Mucosa of rectum (tissue), 2 donors: ENCODE measurements around the gene ST14.

Experiments
- H3K27ac ChIP-seq, 2 donors: one replicate each; pipeline ENCODE4 v1.7.0; 2013; ENCODE audit warnings: inconsistent platforms in 2 of 2, low read depth in 2 of 2, low read length in 2 of 2
- H3K27me3 ChIP-seq, 2 donors: one replicate each; pipeline ENCODE4 v1.7.0; 2013; ENCODE audit warnings: low read length in 2 of 2; ENCODE audit not compliant: control insufficient read depth in 2 of 2, insufficient read depth in 2 of 2
- H3K36me3 ChIP-seq, 2 donors: one replicate each; pipeline ENCODE4 v1.7.0; 2013; ENCODE audit warnings: low read length in 2 of 2; ENCODE audit not compliant: control insufficient read depth in 2 of 2, insufficient read depth in 2 of 2
- H3K4me1 ChIP-seq, 2 donors: one replicate each; pipeline ENCODE4 v1.7.0; 2013; ENCODE audit warnings: low read length in 2 of 2, mild to moderate bottlenecking in 1 of 2; ENCODE audit not compliant: control insufficient read depth in 2 of 2, insufficient read depth in 2 of 2
- H3K4me3 ChIP-seq, 2 donors: one replicate each; pipeline ENCODE4 v1.7.0; 2013; ENCODE audit warnings: low read length in 2 of 2
- H3K9ac ChIP-seq, 2 donors: one replicate each; pipeline ENCODE4 v1.7.0; 2013; ENCODE audit warnings: low read length in 2 of 2, low read depth in 1 of 2, mild to moderate bottlenecking in 1 of 2
- H3K9me3 ChIP-seq, 2 donors: one replicate each; pipeline ENCODE4 v1.7.0; 2013; ENCODE audit warnings: low read length in 2 of 2; ENCODE audit not compliant: control insufficient read depth in 2 of 2
- donor health status: healthy.
- donor health status: Normal muscosa, but diverticular disease.

ST14 gene

GRCh38 chr11:130133716-130134115 lies 25.9 kb upstream of the ST14 start:
- H3K36me3 ChIP-seq = peaks cover 56 to 74% of the 10 kb centered on the region in 2 donors
- no peak overlapping the region for H3K9ac ChIP-seq
- no peaks in the 10 kb centered on the region for H3K27me3 ChIP-seq
- no peak overlapping the region for H3K27ac ChIP-seq
- no peaks in the 10 kb centered on the region for H3K9me3 ChIP-seq
- H3K4me3 ChIP-seq = no peak overlapping the region
- H3K4me1 ChIP-seq = no peaks in the 10 kb centered on the region

GRCh38 chr11:130136107-130136506 lies 23.5 kb upstream of the ST14 start:
- Histone ChIP-seq H3K9ac (no peak overlapping the region), H3K4me3 (no peak overlapping the region), H3K36me3 (peaks cover 40 to 72% of the 10 kb centered on the region in 2 donors), H3K4me1 (no peaks in the 10 kb centered on the region), H3K9me3 (no peaks in the 10 kb centered on the region), H3K27ac (no peak overlapping the region), H3K27me3 (no peaks in the 10 kb centered on the region)

GRCh38 chr11:130137999-130138398 lies 21.6 kb upstream of the ST14 start:
- H3K27me3 ChIP-seq = no peaks in the 10 kb centered on the region
- no peak overlapping the region for H3K4me3 ChIP-seq
- no peak overlapping the region for H3K9ac ChIP-seq
- H3K9me3 ChIP-seq = no peaks in the 10 kb centered on the region
- no peak overlapping the region for H3K27ac ChIP-seq
- peaks cover 49 to 75% of the 10 kb centered on the region in 2 donors for H3K36me3 ChIP-seq
- H3K4me1 ChIP-seq = no peaks in the 10 kb centered on the region

- Histone ChIP-seq H3K9me3 (no peaks in the 10 kb centered on the region), H3K27me3 (no peaks in the 10 kb centered on the region), H3K4me3 (no peak overlapping the region), H3K4me1 (peaks cover 11 to 13% of the 10 kb centered on the region in 2 donors), H3K9ac (no peak overlapping the region), H3K27ac (no peak overlapping the region), H3K36me3 (peaks cover 43 to 72% of the 10 kb centered on the region in 2 donors)
These were observed 20.2 kb upstream of the ST14 start for GRCh38 chr11:130139401-130139800.

GRCh38 chr11:130141561-130142341 lies 17.8 kb upstream of the ST14 start:
- no peaks in the 10 kb centered on the region for H3K9me3 ChIP-seq
- no peaks in the 10 kb centered on the region for H3K27me3 ChIP-seq
- H3K9ac ChIP-seq = no peak overlapping the region
- H3K4me1 ChIP-seq = peaks cover 33 to 34% of the 10 kb centered on the region in 2 donors
- H3K36me3 ChIP-seq = peaks cover 31 to 57% of the 10 kb centered on the region in 2 donors
- H3K27ac ChIP-seq = no peak overlapping the region
- H3K4me3 ChIP-seq = no peak overlapping the region

- no peaks in the 10 kb centered on the region for H3K27me3 ChIP-seq
- H3K9me3 ChIP-seq = no peaks in the 10 kb centered on the region
- H3K36me3 ChIP-seq = peaks cover 25 to 40% of the 10 kb centered on the region in 2 donors
- H3K4me1 ChIP-seq = peaks cover 38 to 43% of the 10 kb centered on the region in 2 donors
- H3K4me3 ChIP-seq = peak overlapping the region in 1 of 2 donors; percentile 14
- H3K27ac ChIP-seq = peak overlapping the region; percentile 96 to 97
- H3K9ac ChIP-seq = peak overlapping the region; percentile 34 to 41
These were observed 15.4 kb upstream of the ST14 start for GRCh38 chr11:130144141-130144540.

GRCh38 chr11:130144861-130145281 lies 14.7 kb upstream of the ST14 start:
- peak overlapping the region; percentile 38 to 41 for H3K9ac ChIP-seq
- H3K4me1 ChIP-seq = peaks cover 38 to 43% of the 10 kb centered on the region in 2 donors
- H3K4me3 ChIP-seq = peak overlapping the region in 1 of 2 donors; percentile 9
- no peaks in the 10 kb centered on the region for H3K9me3 ChIP-seq
- H3K36me3 ChIP-seq = peaks cover 25 to 34% of the 10 kb centered on the region in 2 donors
- no peaks in the 10 kb centered on the region for H3K27me3 ChIP-seq
- peak overlapping the region; percentile 96 to 97 for H3K27ac ChIP-seq

GRCh38 chr11:130145311-130145812 lies 14.2 kb upstream of the ST14 start:
- no peak overlapping the region for H3K4me3 ChIP-seq
- H3K4me1 ChIP-seq = peaks cover 38 to 43% of the 10 kb centered on the region in 2 donors
- H3K36me3 ChIP-seq = peaks cover 22 to 29% of the 10 kb centered on the region in 2 donors
- H3K27ac ChIP-seq = peak overlapping the region; percentile 96 to 97
- H3K27me3 ChIP-seq = no peaks in the 10 kb centered on the region
- H3K9me3 ChIP-seq = no peaks in the 10 kb centered on the region
- H3K9ac ChIP-seq = peak overlapping the region; percentile 55 to 63

GRCh38 chr11:130145975-130146776 lies 13.4 kb upstream of the ST14 start:
- Histone ChIP-seq H3K36me3 (peaks cover 19 to 24% of the 10 kb centered on the region in 2 donors), H3K9ac (peak overlapping the region; percentile 55 to 63), H3K9me3 (no peaks in the 10 kb centered on the region), H3K4me3 (no peak overlapping the region), H3K4me1 (peaks cover 38 to 43% of the 10 kb centered on the region in 2 donors), H3K27ac (peak overlapping the region; percentile 96 to 97), H3K27me3 (no peaks in the 10 kb centered on the region)

- Histone ChIP-seq H3K27ac (peak overlapping the region; percentile 96 to 97), H3K9ac (peak overlapping the region; percentile 54 to 55), H3K27me3 (no peaks in the 10 kb centered on the region), H3K9me3 (no peaks in the 10 kb centered on the region), H3K4me3 (peak overlapping the region in 1 of 2 donors; percentile 0), H3K4me1 (peaks cover 38 to 43% of the 10 kb centered on the region in 2 donors), H3K36me3 (peaks cover 13 to 18% of the 10 kb centered on the region in 2 donors)
These were observed 12.8 kb upstream of the ST14 start for GRCh38 chr11:130146796-130147195.
